OCI-LY3 (cell line): ENCODE data around the gene WDFY4.

Experiments
- H2AFZ ChIP-seq: fragments of 200-600, 300-600 bp; shearing (Covaris generic); 2 replicates; pipeline ENCODE4 v1.6.0; 2014; ENCODE audit warnings: antibody characterized with exemption, low read depth, low read length
- H3K27ac ChIP-seq: fragments of 200-600, 300-600 bp; sonication (generic); 2 replicates; pipeline ENCODE4 v1.5.1; 2014; ENCODE audit warnings: mild to moderate bottlenecking, low read length, moderate library complexity, mixed read lengths
- H3K27me3 ChIP-seq: fragments of 200-600, 300-600 bp; sonication (generic); 2 replicates; pipeline ENCODE4 v1.6.1; 2014; ENCODE audit warnings: low read depth, low read length, mixed read lengths
- H3K36me3 ChIP-seq: fragments of 200-600, 300-600 bp; sonication (generic); replicated peaks from 2 replicates; pipeline ENCODE3; 2014; ENCODE audit warnings: low read depth, low read length, mixed read lengths
- H3K4me1 ChIP-seq: fragments of 300-600, 200-600 bp; sonication (generic); 2 replicates; pipeline ENCODE4 v1.6.1; 2014; ENCODE audit warnings: low read length, mixed read lengths
- H3K4me2 ChIP-seq: fragments of 200-600, 300-600 bp; sonication (generic); 2 replicates; pipeline ENCODE4 v1.6.1; 2014; ENCODE audit warnings: low read length, mixed read lengths
- H3K4me3 ChIP-seq: fragments of 300-600, 200-600 bp; sonication (generic); 2 replicates; pipeline ENCODE4 v1.5.1; 2014; ENCODE audit warnings: antibody characterized with exemption, mild to moderate bottlenecking, low read length, moderate library complexity
- H3K79me2 ChIP-seq: fragments of 300-600, 200-600 bp; shearing (Covaris generic); 2 replicates; pipeline ENCODE4 v1.6.1; 2014; ENCODE audit warnings: mild to moderate bottlenecking, low read length, mixed read lengths
- H3K9ac ChIP-seq: fragments of 300-600, 200-600 bp; shearing (Covaris generic); 2 replicates; pipeline ENCODE4 v1.6.0; 2014; ENCODE audit warnings: mild to moderate bottlenecking, low read length, moderate library complexity
- H3K9me3 ChIP-seq: fragments of 200-600, 300-600 bp; shearing (Covaris generic); 2 replicates; pipeline ENCODE4 v1.6.1; 2014; ENCODE audit warnings: low read length, mixed read lengths; ENCODE audit not compliant: insufficient read depth
- H4K20me1 ChIP-seq: fragments of 200-600, 300-600 bp; sonication (generic); 2 replicates; pipeline ENCODE4 v1.6.1; 2016; ENCODE audit warnings: low read length, mixed read lengths; ENCODE audit not compliant: insufficient read depth
- CTCF ChIP-seq: fragments of 200-600, 300-600 bp; sonication (generic); IDR thresholded peaks from 2 replicates; pipeline ENCODE4 v1.5.1; 2014; ENCODE audit warnings: antibody characterized with exemption, low read length, low read depth
- EZH2phosphoT487 ChIP-seq: fragments of 200-600 bp; shearing (Covaris generic); IDR thresholded peaks from 2 replicates; pipeline ENCODE4 v1.6.1; 2018; ENCODE audit warnings: antibody characterized with exemption, mixed run types, low read depth

WDFY4 gene

GRCh38 chr10:48786606-48787282 is 102.1 kb downstream of the WDFY4 start:
- Histone ChIP-seq H3K79me2 (peaks cover 2% of the 10 kb centered on the region; the same call in 1 of the 2 replicates), H3K27me3 (no peaks in the 10 kb centered on the region), H3K27ac (no peak overlapping the region), H3K4me3 (no peak overlapping the region), H3K4me1 (peaks cover 10% of the 10 kb centered on the region; the same call in 1 of the 2 replicates), H3K4me2 (no peak overlapping the region), H3K9ac (no peak overlapping the region), H3K36me3 (peaks cover 63% of the 10 kb centered on the region), H3K9me3 (no peaks in the 10 kb centered on the region), H4K20me1 (no peaks in the 10 kb centered on the region; the same call in 1 of the 2 replicates), H2AFZ (no peak overlapping the region)
- no peak for TF ChIP-seq EZH2phosphoT487
- no peak for TF ChIP-seq CTCF

- H3K4me2 ChIP-seq = no peak overlapping the region
- no peak overlapping the region for H3K4me3 ChIP-seq
- H3K4me1 ChIP-seq = peaks cover 16% of the 10 kb centered on the region; the same call in 1 of the 2 replicates
- peaks cover 67% of the 10 kb centered on the region for H3K36me3 ChIP-seq
- no peaks in the 10 kb centered on the region for H3K9me3 ChIP-seq
- H3K27me3 ChIP-seq = no peaks in the 10 kb centered on the region
- H2AFZ ChIP-seq = no peak overlapping the region
- no peak overlapping the region for H3K27ac ChIP-seq
- no peak overlapping the region for H3K9ac ChIP-seq
- no peaks in the 10 kb centered on the region; the same call in 1 of the 2 replicates for H4K20me1 ChIP-seq
- H3K79me2 ChIP-seq = peaks cover 2% of the 10 kb centered on the region; the same call in 1 of the 2 replicates
- TF ChIP-seq CTCF (no peak), EZH2phosphoT487 (no peak)
These were observed 103.9 kb downstream of the WDFY4 start for GRCh38 chr10:48788554-48788953.

- Histone ChIP-seq H3K4me1 (peaks cover 16% of the 10 kb centered on the region; the same call in 1 of the 2 replicates), H3K4me3 (no peak overlapping the region), H3K36me3 (peaks cover 68% of the 10 kb centered on the region), H3K4me2 (no peak overlapping the region), H3K9ac (no peak overlapping the region), H3K27ac (peak overlapping the region; percentile 62; the same call in 1 of the 2 replicates), H3K79me2 (peaks cover 2% of the 10 kb centered on the region; the same call in 1 of the 2 replicates), H3K27me3 (no peaks in the 10 kb centered on the region), H2AFZ (no peak overlapping the region), H4K20me1 (no peaks in the 10 kb centered on the region; the same call in 1 of the 2 replicates), H3K9me3 (no peaks in the 10 kb centered on the region)
- TF ChIP-seq EZH2phosphoT487 = no peak
- no peak for TF ChIP-seq CTCF
These were observed 105.1 kb downstream of the WDFY4 start for GRCh38 chr10:48789486-48790456.
